Measurements from ENCODE around the gene SLC35F5.
"Not testable (repeated sequence)": the region's sequence is repeated elsewhere in the genome, so short reads cannot be mapped to it uniquely, and the experiment has no call there.

Gene SLC35F5

GRCh38 chr2:113694438-113694837 is 62.0 kb downstream of the SLC35F5 start:
- no peak for DNase-seq (ENCODE audit: low spot score)

GRCh38 chr2:113692698-113693428 is 63.6 kb downstream of the SLC35F5 start:
- DNase-seq (ENCODE audit: low spot score) = no peak

- not testable (repeated sequence) for DNase-seq (ENCODE audit: low spot score)
Observed at GRCh38 chr2:113690871-113691270, 65.6 kb downstream of the SLC35F5 start.

- no peak for DNase-seq (ENCODE audit: low spot score)
Observed at GRCh38 chr2:113686537-113686936, 69.9 kb downstream of the SLC35F5 start.

- no peak for DNase-seq (ENCODE audit: low spot score)
Observed at GRCh38 chr2:113685471-113685870, 71.0 kb downstream of the SLC35F5 start.

DNA sequence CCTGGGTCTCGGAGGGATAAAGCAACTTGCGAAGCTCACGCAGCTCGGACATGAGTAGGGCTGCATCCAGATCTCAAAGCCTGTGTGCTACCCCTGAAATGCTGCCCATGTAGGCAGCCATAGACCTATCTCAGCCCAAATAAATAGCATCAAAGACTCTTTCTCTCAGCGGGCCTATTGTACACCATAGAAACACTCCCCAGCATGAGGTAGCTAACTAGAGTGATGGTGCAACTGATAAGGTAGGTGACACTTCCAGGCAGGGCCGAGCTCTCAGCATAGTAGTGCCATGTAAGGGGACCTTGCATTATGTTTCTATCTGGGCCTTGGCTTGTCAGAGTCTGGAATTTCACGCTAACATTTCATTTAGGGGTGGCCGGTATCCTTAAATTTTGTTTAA is 77.0 kb downstream of the SLC35F5 start:
- no peak for DNase-seq (ENCODE audit: low spot score)

DNA sequence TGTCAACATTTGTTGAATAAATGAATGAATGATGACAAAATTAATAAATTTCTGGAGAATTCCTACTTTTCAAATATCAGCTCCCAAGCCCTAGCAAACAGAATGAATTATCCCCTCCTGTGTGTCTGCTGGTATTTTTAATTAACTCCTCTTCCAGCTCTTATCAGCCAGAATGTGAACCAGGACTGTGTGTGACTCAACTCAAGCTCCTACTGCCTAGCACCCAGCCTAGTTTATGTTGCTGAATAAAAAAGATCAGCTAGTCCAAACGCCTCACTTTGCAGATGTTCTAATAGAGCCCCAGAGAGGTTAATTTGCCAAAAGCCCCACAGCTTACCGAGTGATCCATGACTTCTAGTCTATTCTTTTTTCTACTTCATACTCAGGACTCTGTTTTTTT is 79.1 kb downstream of the SLC35F5 start:
- DNase-seq (ENCODE audit: low spot score) = no peak

DNA sequence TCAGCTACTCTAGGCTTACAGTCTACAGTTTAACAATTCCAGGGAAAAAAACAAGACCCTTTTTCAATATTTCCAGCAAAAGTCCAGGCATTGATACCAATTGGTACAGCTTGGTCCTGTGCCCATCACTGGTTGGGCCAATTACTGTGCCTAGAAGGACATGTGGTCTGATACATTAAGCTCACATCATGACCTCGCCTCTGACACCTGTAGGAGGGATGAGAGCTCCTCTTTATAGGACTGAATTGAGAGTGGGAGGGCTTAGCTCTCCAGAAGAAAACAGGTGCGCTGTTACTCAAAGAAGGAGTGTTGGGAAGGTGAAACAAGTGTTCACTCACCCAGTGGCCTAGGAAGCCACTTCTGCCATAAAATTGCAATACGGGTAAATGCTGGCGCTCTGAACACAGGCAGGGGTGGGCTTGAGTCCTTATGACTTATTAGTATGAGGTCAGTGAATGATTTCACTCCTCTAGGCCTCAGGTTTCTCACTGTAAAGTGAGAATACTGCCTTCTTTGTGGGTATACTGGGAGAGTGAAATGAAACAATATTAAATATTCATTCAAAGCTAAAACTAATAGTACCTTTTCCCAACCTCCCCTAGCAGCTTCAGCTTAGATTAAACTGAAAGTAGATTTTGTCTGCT is 79.7 kb downstream of the SLC35F5 start:
- DNase-seq (ENCODE audit: low spot score) = no peak

DNA sequence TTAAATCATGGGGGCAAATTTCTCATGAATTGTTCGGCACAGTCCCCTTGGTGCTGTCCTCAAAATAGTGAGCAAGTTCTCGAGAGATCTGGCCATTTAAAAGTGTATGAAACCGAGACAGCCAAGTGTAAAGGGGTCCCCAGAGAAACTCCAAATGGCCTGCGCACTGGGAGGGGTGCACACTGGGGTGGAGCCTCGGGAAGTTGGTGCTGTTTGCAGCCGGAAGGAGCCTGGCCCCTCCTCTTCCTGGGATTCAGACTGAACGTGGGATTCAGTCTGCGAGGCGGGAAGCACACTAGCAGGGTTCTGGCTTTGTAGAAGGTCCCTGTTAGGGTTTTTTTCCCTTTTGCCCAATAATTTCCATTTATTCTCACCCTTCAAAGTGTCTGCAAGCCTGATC is 80.6 kb downstream of the SLC35F5 start:
- no peak for DNase-seq (ENCODE audit: low spot score)

DNA sequence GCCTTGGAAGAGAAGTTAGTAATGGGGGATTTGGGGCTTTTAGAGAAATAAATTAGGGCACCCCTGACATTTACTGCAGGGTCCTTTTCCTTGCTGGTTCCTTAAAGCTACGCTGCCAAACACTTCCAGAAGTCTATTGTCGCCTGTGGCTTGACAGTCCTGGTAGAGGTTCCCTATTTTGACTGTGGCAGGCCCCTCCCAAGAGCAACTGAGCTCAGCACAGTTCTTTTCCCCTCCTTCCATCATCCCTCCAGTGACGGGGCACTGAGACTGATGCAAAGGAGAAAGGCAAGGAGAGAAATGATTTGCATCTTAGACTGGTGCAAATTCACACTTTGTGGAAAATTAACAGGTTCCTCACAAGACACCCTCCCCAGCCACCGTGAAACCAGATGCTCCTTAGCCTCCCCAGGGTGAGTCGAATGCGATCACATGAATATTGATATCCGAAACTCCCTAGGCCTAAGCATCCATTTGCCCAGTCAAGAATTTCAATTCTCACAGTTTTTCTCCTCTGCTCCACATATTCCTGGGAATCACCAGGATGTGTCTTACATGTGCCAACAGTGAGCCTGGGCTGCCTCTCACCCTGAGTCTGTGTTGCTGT is 84.0 kb downstream of the SLC35F5 start:
- DNase-seq (ENCODE audit: low spot score) = no peak

- not testable (repeated sequence) for DNase-seq (ENCODE audit: low spot score)
Observed at GRCh38 chr2:113669013-113669412, 87.4 kb downstream of the SLC35F5 start.

GRCh38 chr2:113664761-113665533 is 91.5 kb downstream of the SLC35F5 start:
- not testable (repeated sequence) for DNase-seq (ENCODE audit: low spot score)

DNA sequence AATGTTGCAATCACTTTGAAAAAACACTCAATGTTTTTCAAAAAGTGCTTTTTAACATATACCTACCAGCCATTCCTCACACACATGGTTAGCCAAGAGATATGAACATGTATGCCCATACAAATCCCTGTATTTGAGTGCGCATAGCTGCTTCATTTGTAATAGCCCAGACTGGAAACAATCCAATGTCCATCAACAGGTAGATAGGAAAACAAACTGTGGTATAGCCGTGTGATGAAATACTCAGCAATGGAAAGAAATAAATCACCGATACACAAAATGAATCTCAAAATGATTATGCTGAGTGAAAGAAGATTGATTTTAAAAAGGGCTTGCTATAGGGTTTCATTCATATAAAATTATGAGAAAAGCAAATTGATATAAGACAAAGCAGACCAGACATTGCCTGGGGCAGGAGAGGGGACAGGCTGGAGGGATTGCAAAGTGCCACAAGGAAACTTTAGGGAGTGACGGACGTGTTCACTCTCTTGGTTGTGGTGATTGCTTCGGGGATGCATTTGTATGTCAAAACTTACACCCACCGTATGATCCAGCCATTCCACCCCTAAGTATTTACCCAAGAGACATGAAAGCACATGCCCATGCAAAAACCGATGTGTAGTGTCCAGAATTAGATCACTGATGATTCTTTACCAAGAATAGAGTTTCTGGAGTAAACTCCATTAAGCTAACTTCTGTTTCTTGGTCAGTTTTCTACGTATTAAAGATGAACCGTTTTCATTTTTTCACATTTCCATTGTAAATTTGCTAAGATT is 93.0 kb downstream of the SLC35F5 start:
- DNase-seq (ENCODE audit: low spot score) = not testable (repeated sequence)
